HS-27A (cell line): Measurements from ENCODE around the gene JOSD2.

Experiments
- DNase-seq: peaks from one replicate; pipeline ENCODE4 v3.0.0-alpha.2; 2012; ENCODE audit warnings: low read depth, missing footprints

JOSD2 gene

GRCh38 chr19:50514346-50515167 is 3.6 kb upstream of the JOSD2 start:
- no peak for DNase-seq

GRCh38 chr19:50513746-50514345 is 2.9 kb upstream of the JOSD2 start, which contains the start of gene ASPDH:
ASPDH (minus strand) TSS chr19:50513913; CDS start chr19:50513823, 90 bp downstream.
- no peak for DNase-seq

- no peak for DNase-seq
These were observed 2.2 kb upstream of the JOSD2 start for GRCh38 chr19:50512999-50513745.

GRCh38 chr19:50512112-50512998 is 1.4 kb upstream of the JOSD2 start:
- no peak for DNase-seq

- no peak for DNase-seq
These were observed 307 bp downstream of the JOSD2 start for GRCh38 chr19:50510700-50511068.

GRCh38 chr19:50510121-50510670 is 795 bp downstream of the JOSD2 start:
- DNase-seq, result no peak

- no peak for DNase-seq
These were observed 1.6 kb downstream of the JOSD2 start for GRCh38 chr19:50509366-50509765.

- DNase-seq, result no peak
These were observed 2.2 kb downstream of the JOSD2 start for GRCh38 chr19:50508843-50509190.

GRCh38 chr19:50507376-50507775 is 3.6 kb downstream of the JOSD2 start:
- DNase-seq, result no peak

- DNase-seq, result no peak
These were observed 4.3 kb downstream of the JOSD2 start for GRCh38 chr19:50506700-50507099.

GRCh38 chr19:50505856-50506611 is 5.0 kb downstream of the JOSD2 start:
- DNase-seq, result no peak

GRCh38 chr19:50501568-50502475 is 9.2 kb downstream of the JOSD2 start:
- DNase-seq, result no peak

GRCh38 chr19:50501186-50501567 is 9.8 kb downstream of the JOSD2 start:
- no peak for DNase-seq

GRCh38 chr19:50500753-50501151 is 10.2 kb downstream of the JOSD2 start:
- no peak for DNase-seq

- DNase-seq, result no peak
These were observed 10.8 kb downstream of the JOSD2 start for GRCh38 chr19:50500060-50500752.

GRCh38 chr19:50498219-50499056 is 12.6 kb downstream of the JOSD2 start:
- no peak for DNase-seq

GRCh38 chr19:50497022-50497405 is 14.0 kb downstream of the JOSD2 start:
- DNase-seq, result no peak
